Cardiac muscle cell (in vitro differentiated cells and primary cell): ENCODE data around the gene CORIN. TPM values are rescaled to one million over a fixed set of nuclear protein-coding genes. Genes with fewer than 3 reads are reported as not detected.

Experiments
- DNase-seq, 2 donors: peaks; one replicate each; pipeline versions ENCODE4 v3.0.0 to v3.0.0-alpha.2; 2010 to 2017; ENCODE audit warnings: low read depth in 1 of 2, low spot score in 1 of 2
- H3K27ac ChIP-seq: fragments of 200-600 bp; sonication (generic); 2 replicates; pipeline ENCODE4 v1.5.1; 2016
- H3K27me3 ChIP-seq: fragments of 200-600 bp; sonication (generic); 2 replicates; pipeline ENCODE4 v1.6.0; 2016; ENCODE audit warnings: control low read depth
- H3K36me3 ChIP-seq: fragments of 200-600 bp; sonication (generic); 2 replicates; pipeline ENCODE4 v1.5.1; 2016; ENCODE audit warnings: control low read depth
- H3K4me1 ChIP-seq: fragments of 200-600 bp; sonication (generic); 2 replicates; pipeline ENCODE4 v1.8.1; 2017; ENCODE audit warnings: low read depth, mild to moderate bottlenecking, mixed run types
- H3K4me3 ChIP-seq: fragments of 200-600 bp; sonication (generic); 2 replicates; pipeline ENCODE4 v1.5.1; 2016; ENCODE audit warnings: mild to moderate bottlenecking
- H3K9me3 ChIP-seq: fragments of 200-600 bp; sonication (generic); 2 replicates; pipeline ENCODE4 v1.5.1; 2017; ENCODE audit warnings: low read depth, mild to moderate bottlenecking, control low read depth
- CTCF ChIP-seq: IDR thresholded peaks from 2 replicates; pipeline ENCODE4 v1.5.1; 2012; ENCODE audit warnings: low read depth, mild to moderate bottlenecking, low read length
- polyA plus RNA-seq: library from polyadenylated mRNA; unstranded; fragments of >200 nt; fragmentation: Nextera tagmentation; extraction: Ambion mirVana; gene quantifications from 2 replicates; pipeline ENCODE4 v1.2.1, GENCODE V29; 2016
- total RNA-seq: library from RNA; depleted of rRNA; stranded (reverse); fragments of >200 nt; gene quantifications from 2 replicates; pipeline ENCODE4 v1.2.3, GENCODE V29; 2016

Gene CORIN
- total and polyA plus RNA-seq, 2 experiments from 2014 or later = 110 to 169 TPM

GRCh38 chr4:47705326-47705981 is 132.4 kb downstream of the CORIN start:
- Histone ChIP-seq H3K36me3 (no peaks in the 10 kb centered on the region), H3K9me3 (no peaks in the 10 kb centered on the region), H3K27ac (peak overlapping the region; percentile 65), H3K4me3 (peak overlapping the region; percentile 18), H3K4me1 (peaks cover 31% of the 10 kb centered on the region), H3K27me3 (no peaks in the 10 kb centered on the region)
- TF ChIP-seq CTCF = peak; percentile 33
- DNase-seq = peak; percentile 48 to 66

- H3K27me3 ChIP-seq = no peaks in the 10 kb centered on the region
- peak overlapping the region; percentile 65 for H3K27ac ChIP-seq
- TF ChIP-seq CTCF = peak; percentile 50
- no peaks in the 10 kb centered on the region for H3K36me3 ChIP-seq
- H3K4me3 ChIP-seq = peak overlapping the region; percentile 18
- no peaks in the 10 kb centered on the region for H3K9me3 ChIP-seq
- H3K4me1 ChIP-seq = peaks cover 31% of the 10 kb centered on the region
- peak; percentile 60 to 83 for DNase-seq
These were observed 133.1 kb downstream of the CORIN start for GRCh38 chr4:47704693-47705325.

- Histone ChIP-seq H3K27me3 (no peaks in the 10 kb centered on the region), H3K36me3 (no peaks in the 10 kb centered on the region), H3K9me3 (no peaks in the 10 kb centered on the region), H3K4me3 (no peak overlapping the region), H3K27ac (peak overlapping the region; percentile 65), H3K4me1 (peaks cover 31% of the 10 kb centered on the region)
- no peak for DNase-seq
- no peak for TF ChIP-seq CTCF
These were observed 133.9 kb downstream of the CORIN start for GRCh38 chr4:47703956-47704355.

GRCh38 chr4:47703008-47703407 is 134.9 kb downstream of the CORIN start:
- Histone ChIP-seq H3K4me1 (peaks cover 28% of the 10 kb centered on the region), H3K27ac (no peak overlapping the region), H3K4me3 (no peak overlapping the region), H3K9me3 (no peaks in the 10 kb centered on the region), H3K36me3 (no peaks in the 10 kb centered on the region), H3K27me3 (no peaks in the 10 kb centered on the region)
- no peak for DNase-seq
- no peak for TF ChIP-seq CTCF

GRCh38 chr4:47701286-47701685 is 136.6 kb downstream of the CORIN start:
- Histone ChIP-seq H3K27me3 (no peaks in the 10 kb centered on the region), H3K4me3 (no peak overlapping the region), H3K36me3 (no peaks in the 10 kb centered on the region), H3K9me3 (no peaks in the 10 kb centered on the region), H3K27ac (no peak overlapping the region), H3K4me1 (peaks cover 28% of the 10 kb centered on the region)
- no peak for TF ChIP-seq CTCF
- DNase-seq = no peak
